GM19035 (cell line): ENCODE data around the gene ASAP2.

Experiments used
- ATAC-seq: cut with Tn5 transposase; IDR thresholded peaks from one replicate; pipeline ENCODE4 v1.9.1; 2021; ENCODE audit not compliant: unreplicated experiment

Gene ASAP2

GRCh38 chr2:9313443-9313842 lies 106.8 kb downstream of the ASAP2 start:
- no peak for ATAC-seq

GRCh38 chr2:9315280-9315847 lies 108.8 kb downstream of the ASAP2 start:
- ATAC-seq: no peak

DNA sequence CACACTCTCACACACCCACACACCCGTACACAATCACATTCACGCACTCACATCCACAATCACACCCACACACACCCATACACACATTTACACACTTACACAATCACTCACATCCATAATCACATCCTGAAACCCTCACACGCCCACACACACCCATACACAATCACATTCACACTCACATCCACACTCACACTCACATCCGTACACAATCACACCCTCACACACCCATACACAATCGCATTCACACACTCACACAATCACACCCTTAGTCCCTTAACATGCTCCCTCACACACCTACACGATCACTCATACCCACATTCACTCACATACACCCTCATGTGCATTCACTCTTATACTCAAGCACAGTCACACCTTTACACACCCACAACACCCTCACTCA lies 110.9 kb downstream of the ASAP2 start:
- no peak for ATAC-seq

- ATAC-seq: no peak
These were observed 112.1 kb downstream of the ASAP2 start for GRCh38 chr2:9318461-9319337.

DNA sequence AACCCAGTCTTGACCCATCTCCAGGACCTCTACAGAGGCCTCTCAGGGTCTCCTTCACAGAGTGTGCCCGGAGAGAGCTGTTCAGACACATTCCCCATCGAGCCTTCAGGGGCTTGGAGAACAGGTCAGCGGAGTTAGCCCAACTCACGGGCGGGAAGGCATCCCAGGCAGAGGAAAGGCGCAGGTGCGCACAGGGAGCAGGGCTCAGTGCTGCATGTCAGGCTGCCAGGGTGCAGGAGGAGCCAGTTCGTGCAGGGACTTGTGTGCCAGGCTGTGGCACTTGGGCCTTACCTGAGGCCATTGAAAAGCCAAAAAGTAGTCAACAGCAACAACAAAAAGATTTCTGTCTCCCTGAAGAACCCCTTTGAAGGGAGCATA lies 112.7 kb downstream of the ASAP2 start:
- ATAC-seq: no peak

- ATAC-seq: no peak
These were observed 116.0 kb downstream of the ASAP2 start for GRCh38 chr2:9322576-9322975.

DNA sequence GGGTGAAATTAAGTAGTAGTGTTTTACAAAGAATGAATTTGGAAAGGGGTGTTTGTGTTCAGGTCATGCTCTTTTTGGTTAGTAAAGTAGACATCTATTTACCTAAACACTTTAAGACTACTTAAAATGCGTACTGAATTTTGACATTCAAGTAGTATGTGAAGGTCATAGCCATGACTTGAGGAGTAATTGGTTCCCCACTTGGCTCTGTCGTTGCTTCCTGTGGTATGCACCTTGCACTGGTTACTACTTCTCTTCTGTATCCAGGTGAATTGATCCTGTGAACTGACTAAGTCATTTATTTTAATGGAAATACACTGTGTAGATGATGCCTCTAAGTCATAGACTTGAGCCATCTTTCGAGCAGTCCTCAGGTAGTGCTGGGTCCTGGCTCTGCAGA lies 118.8 kb downstream of the ASAP2 start:
- ATAC-seq: no peak

DNA sequence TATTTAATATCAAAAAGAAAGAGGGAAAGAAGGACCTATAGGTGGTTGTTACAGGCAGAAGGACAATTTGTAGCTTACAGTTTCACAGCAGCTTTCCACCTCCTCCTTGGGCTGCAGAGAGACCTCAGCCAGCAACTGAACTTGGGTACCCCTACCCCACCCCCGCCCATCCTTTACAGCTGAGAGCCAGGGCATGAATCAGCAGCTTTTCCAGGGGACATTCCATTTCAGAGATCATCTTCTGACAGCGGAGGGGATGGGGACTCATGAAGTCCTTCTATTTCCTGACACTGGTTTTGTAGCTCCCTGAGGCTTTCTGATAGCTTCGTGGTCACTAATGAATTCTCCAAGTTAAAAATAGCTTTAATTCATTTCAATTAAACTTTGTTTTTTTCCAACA lies 120.4 kb downstream of the ASAP2 start:
- no peak for ATAC-seq

- ATAC-seq: no peak
These were observed 121.3 kb downstream of the ASAP2 start for GRCh38 chr2:9327873-9328352.

DNA sequence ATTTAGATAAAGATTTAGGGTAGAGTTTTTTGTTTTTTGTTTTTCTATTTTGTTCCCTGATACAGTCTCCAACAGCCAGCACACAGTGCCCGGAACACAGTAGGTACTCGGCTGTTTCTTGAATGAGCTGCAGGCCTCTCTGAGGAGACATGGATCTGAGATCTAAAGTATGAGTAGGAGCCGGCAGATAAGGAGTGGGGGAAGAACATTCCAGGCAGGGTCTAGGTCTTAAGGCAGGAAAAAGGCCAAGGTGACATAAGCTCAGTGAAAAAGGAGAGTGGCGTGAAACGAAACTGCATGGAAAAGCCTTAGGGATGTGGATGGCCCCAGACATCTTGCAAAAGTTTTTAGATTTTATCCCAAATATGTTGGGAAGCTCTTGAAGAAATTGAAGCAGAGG lies 122.3 kb downstream of the ASAP2 start:
- ATAC-seq: no peak

GRCh38 chr2:9329497-9329896 lies 122.9 kb downstream of the ASAP2 start:
- ATAC-seq: no peak

DNA sequence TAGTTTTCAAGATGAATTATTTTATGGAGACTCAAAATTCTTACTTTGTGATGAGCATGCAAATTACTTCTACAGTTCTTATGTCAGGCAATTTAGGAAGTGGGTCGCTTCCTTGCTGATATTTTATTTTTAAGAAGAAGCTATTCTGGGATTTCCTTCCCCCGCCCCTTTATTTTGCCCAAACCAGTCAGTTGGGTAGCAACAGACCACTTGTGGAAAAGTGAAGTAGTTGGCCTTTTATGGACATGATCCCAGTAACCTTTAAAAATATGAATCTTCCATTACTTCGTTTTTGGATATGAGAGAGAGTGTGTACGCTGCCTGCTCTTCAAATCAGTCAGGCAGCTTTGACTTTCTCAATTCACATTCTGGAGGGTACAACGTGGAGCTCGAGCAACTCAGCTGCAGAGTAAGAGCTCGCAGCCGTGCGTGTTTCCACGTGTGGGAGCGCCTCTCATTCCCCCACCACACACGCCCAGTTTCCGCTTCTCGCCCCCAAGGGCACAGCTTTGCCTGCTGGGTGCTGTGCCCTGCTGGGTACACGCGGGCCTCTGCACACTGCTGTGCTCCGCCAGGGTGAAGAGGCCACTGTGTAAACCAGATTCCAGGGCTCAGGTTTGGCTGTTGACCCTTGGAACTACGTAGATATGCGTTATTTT lies 124.1 kb downstream of the ASAP2 start:
- ATAC-seq: no peak

GRCh38 chr2:9331704-9332103 lies 125.1 kb downstream of the ASAP2 start:
- ATAC-seq: no peak

GRCh38 chr2:9332136-9332852 lies 125.7 kb downstream of the ASAP2 start:
- ATAC-seq: no peak

- ATAC-seq: no peak
These were observed 126.2 kb downstream of the ASAP2 start for GRCh38 chr2:9332853-9333245.

DNA sequence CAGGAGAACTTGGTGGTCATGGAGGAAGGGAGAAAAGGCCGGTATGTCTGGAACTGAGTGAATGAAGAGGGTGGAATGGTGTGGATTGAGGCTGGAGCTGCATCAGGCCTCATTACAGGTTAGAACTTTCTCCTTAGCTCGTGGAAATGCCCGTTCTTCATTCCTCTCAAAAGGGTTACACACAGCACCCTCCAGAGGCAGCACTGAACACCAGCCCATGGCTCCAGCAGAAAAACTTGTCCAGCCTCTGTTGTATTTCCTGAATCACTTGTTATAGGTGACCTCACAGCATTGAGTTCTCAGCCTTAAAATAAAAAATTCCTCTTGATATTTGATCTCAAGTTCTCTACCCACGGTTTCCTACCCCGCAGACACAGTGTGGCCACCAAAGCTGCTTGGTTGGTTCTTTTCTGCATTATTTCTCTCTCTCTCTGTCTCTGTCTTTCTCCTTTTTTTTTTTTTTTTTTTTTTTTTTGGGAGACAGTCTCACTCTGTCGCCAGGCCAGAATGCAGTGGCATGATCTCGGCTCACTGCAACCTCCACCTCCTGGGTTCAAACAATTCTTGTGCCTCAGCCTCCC lies 127.1 kb downstream of the ASAP2 start:
- no peak for ATAC-seq

DNA sequence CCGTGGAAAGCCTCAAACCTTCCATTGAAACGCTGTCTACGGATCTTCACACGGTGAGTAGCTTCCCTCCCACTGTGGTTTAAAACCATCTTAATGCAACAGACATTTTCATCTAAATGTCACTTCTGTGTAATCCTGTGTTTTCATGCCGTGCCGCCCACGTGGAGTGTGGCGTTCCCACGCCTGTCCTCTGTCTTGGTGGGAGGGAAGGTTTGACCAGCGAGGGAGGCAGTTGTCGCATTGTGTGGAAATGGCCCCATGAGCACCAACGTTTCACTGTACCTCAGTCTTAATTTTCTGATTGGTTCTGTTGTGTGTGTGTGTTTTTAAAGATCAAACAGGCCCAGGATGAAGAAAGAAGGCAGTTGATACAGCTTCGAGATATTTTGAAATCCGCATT lies 128.1 kb downstream of the ASAP2 start:
- ATAC-seq: no peak

DNA sequence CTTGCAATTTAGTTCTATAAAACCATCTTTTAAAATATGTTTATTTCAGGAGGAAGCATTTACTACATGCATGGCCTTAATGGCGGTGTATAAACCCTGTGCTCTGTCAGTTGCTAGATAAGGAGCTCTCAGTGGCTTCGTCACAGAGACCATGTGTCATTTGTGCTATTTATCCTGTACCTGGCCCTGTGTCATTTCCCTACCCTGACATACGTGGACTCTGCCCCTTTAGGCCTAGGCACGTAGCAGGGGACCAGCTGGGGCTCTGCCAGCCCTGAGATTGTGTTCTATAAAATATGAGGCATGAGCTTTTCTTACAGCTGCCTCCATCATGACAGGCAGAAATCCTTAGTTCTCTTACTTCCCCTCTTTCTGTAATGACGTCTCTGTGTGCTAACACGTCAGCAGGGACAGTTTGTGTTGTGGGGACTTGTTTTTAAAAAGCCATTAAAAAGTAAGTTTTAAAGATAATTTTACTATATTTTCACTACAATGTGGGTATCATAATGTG lies 128.8 kb downstream of the ASAP2 start:
- ATAC-seq: no peak

DNA sequence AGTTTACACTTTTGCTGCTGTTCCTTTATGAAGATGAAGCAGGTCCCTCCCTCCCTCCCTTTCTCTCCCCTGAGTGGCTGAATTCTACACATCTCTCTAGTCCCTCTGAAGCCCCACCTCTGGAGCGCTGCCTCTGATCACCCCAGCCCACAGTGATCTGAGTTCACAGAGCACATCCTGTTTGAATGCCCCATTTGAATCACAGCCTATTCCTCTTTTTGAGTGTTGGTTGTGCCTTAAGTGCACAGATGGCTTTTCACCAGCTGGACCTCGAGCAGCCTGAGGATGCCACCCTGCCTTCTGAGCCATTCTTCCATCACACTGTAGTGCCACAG lies 129.6 kb downstream of the ASAP2 start:
- ATAC-seq: no peak

DNA sequence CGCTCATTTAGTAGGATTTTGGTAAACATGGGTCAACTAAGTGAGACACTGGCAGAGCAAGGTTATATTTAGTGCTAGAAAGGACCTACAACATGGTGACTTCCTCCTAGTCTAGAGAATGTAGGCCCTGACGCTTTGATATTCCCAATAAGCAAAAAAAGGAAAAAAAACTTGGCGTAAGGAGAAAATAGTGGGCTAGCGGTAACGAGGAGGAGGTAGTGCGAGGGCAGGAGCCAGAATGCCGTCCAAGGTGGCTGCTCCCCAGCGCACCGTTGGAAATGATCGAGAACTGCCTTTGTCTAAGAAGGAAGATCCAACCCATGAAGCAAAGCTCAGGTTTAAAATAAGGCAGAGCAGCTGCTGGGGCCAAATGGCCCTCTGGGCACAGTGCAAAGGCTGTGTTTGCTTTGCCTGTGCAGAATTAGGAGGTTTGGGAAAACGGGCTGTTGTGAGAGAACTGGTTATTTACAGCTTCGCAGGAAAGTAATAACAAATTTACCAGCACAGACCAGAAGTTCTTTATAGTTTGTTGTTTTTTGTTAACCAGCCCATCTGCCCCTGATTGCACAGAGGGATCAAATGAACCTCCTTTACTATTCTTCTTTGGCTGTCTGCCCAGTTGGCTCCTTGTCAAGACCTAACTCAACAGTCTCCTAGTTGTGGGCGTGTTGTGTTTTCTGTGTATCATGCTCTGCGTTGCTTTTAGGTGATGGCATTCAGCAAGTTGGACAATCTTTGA lies 130.1 kb downstream of the ASAP2 start:
- no peak for ATAC-seq
